ENCODE measurements around the gene SLC10A3. TPM values are rescaled to one million over a fixed set of nuclear protein-coding genes. Genes with fewer than 3 reads are reported as not detected.

SLC10A3 gene
- total and polyA plus RNA-seq, 2 of the 13 experiments (the other 11 are each of a cell fraction or from before 2014, with no cell fraction given): 10.1 to 11.5 TPM

DNA sequence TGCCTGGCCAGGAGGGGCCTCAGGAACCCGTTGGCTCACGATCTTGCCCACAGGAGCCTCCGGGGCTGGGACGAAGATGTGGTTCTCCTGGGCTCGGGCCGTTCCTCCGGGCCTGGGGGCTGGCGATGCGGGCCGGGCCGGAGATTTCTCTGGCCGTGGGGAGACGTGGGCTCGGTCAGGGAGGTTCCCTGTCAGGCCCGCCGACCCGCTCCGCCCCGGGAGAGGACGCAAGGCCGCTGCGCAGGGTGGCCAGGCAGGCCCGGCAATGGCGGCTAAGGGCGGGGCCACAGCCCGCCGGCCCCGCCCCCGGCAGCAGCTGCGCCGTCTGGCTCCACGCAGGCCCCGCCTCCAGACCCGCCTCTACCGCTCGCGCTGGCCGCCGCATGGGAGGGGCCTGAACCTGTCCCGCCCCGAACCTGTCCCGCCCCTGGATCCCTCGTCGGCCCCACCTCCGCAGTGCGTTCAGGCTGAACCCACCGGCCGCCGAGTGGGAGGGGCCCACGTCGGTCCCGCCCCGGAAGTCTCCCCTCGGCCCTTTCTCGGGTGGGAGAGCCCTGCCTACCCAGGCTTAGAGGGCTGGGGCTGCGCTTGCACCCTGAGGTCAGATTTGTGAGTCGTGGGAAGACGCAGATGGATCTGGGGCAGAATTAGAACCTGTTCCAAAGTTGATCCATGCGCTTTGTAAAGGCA, 25.7 kb upstream of the SLC10A3 start, which contains the start of gene FAM3A (continued):
- peak; percentile 46 for TF ChIP-seq GABPA (IDR thresholded peaks at IDR 0.05; ENCODE audit: low read depth, low read length)
- peak; percentile 84 for TF ChIP-seq GABPA (CRISPR knock-in tag; IDR thresholded peaks at IDR 0.05; ENCODE audit: low read depth)
- no peak for TF ChIP-seq EZH2 (conservative IDR thresholded peaks at IDR 0.05; ENCODE audit: low read depth, low read length)
- TF ChIP-seq NFIB (CRISPR knock-in tag; IDR thresholded peaks at IDR 0.05; ENCODE audit: borderline replicate concordance): no peak
- TF ChIP-seq ZNF230 (CRISPR knock-in tag; IDR thresholded peaks at IDR 0.05): no peak
- peak; percentile 47; the same call in 1 of the 2 replicates for TF ChIP-seq ZHX1 (CRISPR knock-in tag; IDR thresholded peaks at IDR 0.05; ENCODE audit: low read depth)
- TF ChIP-seq, protein P1, sequence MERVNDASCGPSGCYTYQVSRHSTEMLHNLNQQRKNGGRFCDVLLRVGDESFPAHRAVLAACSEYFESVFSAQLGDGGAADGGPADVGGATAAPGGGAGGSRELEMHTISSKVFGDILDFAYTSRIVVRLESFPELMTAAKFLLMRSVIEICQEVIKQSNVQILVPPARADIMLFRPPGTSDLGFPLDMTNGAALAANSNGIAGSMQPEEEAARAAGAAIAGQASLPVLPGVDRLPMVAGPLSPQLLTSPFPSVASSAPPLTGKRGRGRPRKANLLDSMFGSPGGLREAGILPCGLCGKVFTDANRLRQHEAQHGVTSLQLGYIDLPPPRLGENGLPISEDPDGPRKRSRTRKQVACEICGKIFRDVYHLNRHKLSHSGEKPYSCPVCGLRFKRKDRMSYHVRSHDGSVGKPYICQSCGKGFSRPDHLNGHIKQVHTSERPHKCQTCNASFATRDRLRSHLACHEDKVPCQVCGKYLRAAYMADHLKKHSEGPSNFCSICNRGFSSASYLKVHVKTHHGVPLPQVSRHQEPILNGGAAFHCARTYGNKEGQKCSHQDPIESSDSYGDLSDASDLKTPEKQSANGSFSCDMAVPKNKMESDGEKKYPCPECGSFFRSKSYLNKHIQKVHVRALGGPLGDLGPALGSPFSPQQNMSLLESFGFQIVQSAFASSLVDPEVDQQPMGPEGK (CRISPR knock-in tag; IDR thresholded peaks at IDR 0.05): 0 out of 2 replicates have a peak, but pooled peaks have one; percentile 18
- no peak for TF ChIP-seq ZNF839 (CRISPR knock-in tag; IDR thresholded peaks at IDR 0.05; ENCODE audit: borderline replicate concordance)
- 0 out of 2 replicates have a peak, but pooled peaks have one; percentile 20 for TF ChIP-seq RARA (CRISPR knock-in tag; IDR thresholded peaks at IDR 0.05)
- TF ChIP-seq, protein P2, sequence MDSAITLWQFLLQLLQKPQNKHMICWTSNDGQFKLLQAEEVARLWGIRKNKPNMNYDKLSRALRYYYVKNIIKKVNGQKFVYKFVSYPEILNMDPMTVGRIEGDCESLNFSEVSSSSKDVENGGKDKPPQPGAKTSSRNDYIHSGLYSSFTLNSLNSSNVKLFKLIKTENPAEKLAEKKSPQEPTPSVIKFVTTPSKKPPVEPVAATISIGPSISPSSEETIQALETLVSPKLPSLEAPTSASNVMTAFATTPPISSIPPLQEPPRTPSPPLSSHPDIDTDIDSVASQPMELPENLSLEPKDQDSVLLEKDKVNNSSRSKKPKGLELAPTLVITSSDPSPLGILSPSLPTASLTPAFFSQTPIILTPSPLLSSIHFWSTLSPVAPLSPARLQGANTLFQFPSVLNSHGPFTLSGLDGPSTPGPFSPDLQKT (CRISPR knock-in tag; IDR thresholded peaks at IDR 0.05; ENCODE audit: borderline replicate concordance): no peak
- TF ChIP-seq PITX1 (CRISPR knock-in tag; IDR thresholded peaks at IDR 0.05): no peak
- TF ChIP-seq THAP11 (CRISPR knock-in tag; IDR thresholded peaks at IDR 0.05): peak; percentile 29
- no peak for TF ChIP-seq ZFP1 (CRISPR knock-in tag; IDR thresholded peaks at IDR 0.05)
- no peak for TF ChIP-seq ZSCAN9 (CRISPR knock-in tag; IDR thresholded peaks at IDR 0.05; ENCODE audit: borderline replicate concordance)
- peak; percentile 67; the same call in 1 of the 2 replicates for TF ChIP-seq ELF1 (CRISPR knock-in tag; IDR thresholded peaks at IDR 0.05)
- TF ChIP-seq ZNF639 (CRISPR knock-in tag; conservative IDR thresholded peaks at IDR 0.05): no peak
- no peak for TF ChIP-seq RAD21 (CRISPR knock-in tag; IDR thresholded peaks at IDR 0.05)
- 0 out of 2 replicates have a peak, but pooled peaks have one; percentile 17 for TF ChIP-seq IRF2 (CRISPR knock-in tag; IDR thresholded peaks at IDR 0.05)
- TF ChIP-seq ZNF225 (CRISPR knock-in tag; IDR thresholded peaks at IDR 0.05): no peak
- TF ChIP-seq MLXIP (CRISPR knock-in tag; IDR thresholded peaks at IDR 0.05; ENCODE audit: borderline replicate concordance): no peak

Data from HepG2 (cell line).